Loucy (cell line): ENCODE data around the gene LGR5.

Experiments used
- H2AFZ ChIP-seq: fragments of 200-600 bp; sonication (generic); 2 replicates; pipeline ENCODE4 v1.6.0; 2016; ENCODE audit warnings: antibody characterized with exemption, mild to moderate bottlenecking, low read length, moderate library complexity
- H3F3A ChIP-seq: fragments of 200-600 bp; 2 replicates; pipeline ENCODE4 v1.6.0; 2016; ENCODE audit warnings: antibody characterized with exemption, low read depth, mild to moderate bottlenecking
- H3K27me3 ChIP-seq: fragments of 200-600 bp; sonication (generic); 2 replicates; pipeline ENCODE4 v1.6.1; 2014; ENCODE audit warnings: low read length, mild to moderate bottlenecking; ENCODE audit not compliant: insufficient read depth, poor library complexity, severe bottlenecking
- H3K36me3 ChIP-seq: fragments of 200-600 bp; sonication (generic); 2 replicates; pipeline ENCODE4 v1.6.1; 2016; ENCODE audit warnings: low read length; ENCODE audit not compliant: insufficient read depth
- H3K4me1 ChIP-seq: fragments of 200-600 bp; sonication (generic); 2 replicates; pipeline ENCODE4 v1.5.1; 2014; ENCODE audit warnings: low read length, mild to moderate bottlenecking; ENCODE audit not compliant: insufficient read depth, poor library complexity, severe bottlenecking
- H3K4me2 ChIP-seq: fragments of 200-600 bp; sonication (generic); 2 replicates; pipeline ENCODE4 v1.6.0; 2014; ENCODE audit warnings: antibody characterized with exemption, low read length, low read depth, mild to moderate bottlenecking; ENCODE audit not compliant: poor library complexity, severe bottlenecking
- H3K4me3 ChIP-seq: fragments of 200-600 bp; sonication (generic); 2 replicates; pipeline ENCODE4 v1.5.1; 2014; ENCODE audit warnings: low read length, mild to moderate bottlenecking, mixed read lengths; ENCODE audit not compliant: poor library complexity, severe bottlenecking
- H3K79me2 ChIP-seq: fragments of 200-600 bp; sonication (generic); 2 replicates; pipeline ENCODE4 v1.6.1; 2014; ENCODE audit warnings: low read length; ENCODE audit not compliant: insufficient read depth
- H3K9ac ChIP-seq: fragments of 200-600 bp; sonication (generic); 2 replicates; pipeline ENCODE4 v1.6.0; 2014; ENCODE audit warnings: mild to moderate bottlenecking, low read depth, low read length, moderate library complexity; ENCODE audit not compliant: poor library complexity, severe bottlenecking
- H3K9me2 ChIP-seq: fragments of 200-600 bp; sonication (generic); replicated peaks from 2 replicates; pipeline ENCODE4 v1.6.1; 2016; ENCODE audit warnings: low read depth, low read length, mixed read lengths
- H3K9me3 ChIP-seq: fragments of 200-600 bp; sonication (generic); 2 replicates; pipeline ENCODE4 v1.6.1; 2014; ENCODE audit warnings: mild to moderate bottlenecking, antibody characterized with exemption, low read length, low read depth; ENCODE audit not compliant: insufficient read depth
- H4K20me1 ChIP-seq: fragments of 200-600 bp; sonication (generic); 2 replicates; pipeline ENCODE4 v1.6.0; 2014; ENCODE audit warnings: antibody characterized with exemption, low read length, mild to moderate bottlenecking; ENCODE audit not compliant: insufficient read depth, poor library complexity, severe bottlenecking
- CTCF ChIP-seq: fragments of 200-600 bp; sonication (generic); conservative IDR thresholded peaks from 2 replicates; pipeline ENCODE4 v1.5.1; 2014; ENCODE audit warnings: mild to moderate bottlenecking, antibody characterized with exemption, low read length
- EZH2phosphoT487 ChIP-seq: fragments of 200-600 bp; IDR thresholded peaks from 2 replicates; pipeline ENCODE4 v1.6.1; 2018; ENCODE audit warnings: antibody characterized with exemption, mild to moderate bottlenecking, moderate library complexity, borderline replicate concordance

LGR5 gene

GRCh38 chr12:71558445-71558844 is 118.8 kb downstream of the LGR5 start:
- H3F3A ChIP-seq, result no peaks in the 10 kb centered on the region
- H3K4me3 ChIP-seq, result no peak overlapping the region
- H3K9ac ChIP-seq, result no peak overlapping the region
- no peaks in the 10 kb centered on the region for H3K36me3 ChIP-seq
- H2AFZ ChIP-seq, result no peak overlapping the region
- H3K4me2 ChIP-seq, result no peak overlapping the region
- no peaks in the 10 kb centered on the region for H3K9me2 ChIP-seq
- no peaks in the 10 kb centered on the region for H4K20me1 ChIP-seq
- H3K27me3 ChIP-seq, result no peaks in the 10 kb centered on the region
- no peaks in the 10 kb centered on the region for H3K4me1 ChIP-seq
- no peaks in the 10 kb centered on the region for H3K9me3 ChIP-seq
- TF ChIP-seq CTCF (no peak), EZH2phosphoT487 (no peak)
- H3K79me2 ChIP-seq, result no peaks in the 10 kb centered on the region

GRCh38 chr12:71562676-71563595 is 123.3 kb downstream of the LGR5 start:
- Histone ChIP-seq H4K20me1 (no peaks in the 10 kb centered on the region), H3K9me2 (no peaks in the 10 kb centered on the region), H2AFZ (no peak overlapping the region), H3K4me3 (no peak overlapping the region), H3K36me3 (no peaks in the 10 kb centered on the region), H3K27me3 (no peaks in the 10 kb centered on the region), H3K9ac (no peak overlapping the region), H3K4me2 (no peak overlapping the region), H3K79me2 (no peaks in the 10 kb centered on the region), H3F3A (no peaks in the 10 kb centered on the region), H3K4me1 (no peaks in the 10 kb centered on the region), H3K9me3 (no peaks in the 10 kb centered on the region)
- TF ChIP-seq CTCF, result no peak
- no peak for TF ChIP-seq EZH2phosphoT487

- Histone ChIP-seq H3K36me3 (no peaks in the 10 kb centered on the region), H3K9me3 (no peaks in the 10 kb centered on the region), H4K20me1 (no peaks in the 10 kb centered on the region), H3K4me1 (no peaks in the 10 kb centered on the region), H3K4me3 (no peak overlapping the region), H3K9me2 (no peaks in the 10 kb centered on the region), H3F3A (peaks cover 2% of the 10 kb centered on the region; the same call in 1 of the 2 replicates), H3K79me2 (no peaks in the 10 kb centered on the region), H3K27me3 (no peaks in the 10 kb centered on the region), H3K9ac (no peak overlapping the region), H3K4me2 (no peak overlapping the region), H2AFZ (no peak overlapping the region)
- TF ChIP-seq EZH2phosphoT487 (no peak), CTCF (no peak)
These were observed 125.9 kb downstream of the LGR5 start for GRCh38 chr12:71565535-71565934.
